Measurements from ENCODE around the gene TPD52L2.

The TPD52L2 gene

DNA sequence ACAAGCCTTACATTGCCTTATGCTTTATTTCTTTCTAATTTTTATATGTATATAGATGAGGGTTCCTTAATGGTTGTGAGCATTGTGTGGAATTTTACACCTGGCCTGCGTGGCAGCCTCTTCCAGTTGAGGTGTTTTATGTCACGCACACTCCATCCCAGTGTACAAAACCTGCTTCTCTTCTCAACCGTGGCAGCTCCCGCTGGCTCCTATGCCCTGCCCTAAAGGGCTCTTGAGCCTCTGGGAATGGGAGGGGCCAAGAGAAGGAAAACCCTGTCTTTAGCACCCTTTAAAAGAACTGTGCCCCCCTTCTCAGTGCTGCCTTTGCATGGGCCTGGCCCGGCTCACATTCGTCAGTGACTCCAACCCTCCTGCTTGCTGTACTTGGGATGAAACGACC lies 25.5 kb downstream of the TPD52L2 start:
- H3K27me3 ChIP-seq (replicated peaks in 2 of 5; ENCODE audit: control insufficient read depth in 4 of 5, insufficient read depth in 5 of 5, low read length in 4 of 5): no peaks in the 10 kb centered on the region
- no peaks in the 10 kb centered on the region for H3K9me3 ChIP-seq (ENCODE audit: control extremely low read depth in 1 of 5, control insufficient read depth in 4 of 5, insufficient read depth in 2 of 5, low read depth in 1 of 5, low read length in 4 of 5)
- WGBS (ENCODE audit: insufficient coverage): 97% methylated on average over 7 of the region's 7 CpGs
- CTCF ChIA-PET: interaction anchor here (1.1 to 1.2 kb wide), 2 partner anchors 15 to 26 kb away, joined by 3 to 4 read pairs; partner anchors contain the start of gene TPD52L2
- no peak overlapping the region for H3K27ac ChIP-seq (ENCODE audit: insufficient read depth in 1 of 2, low read depth in 1 of 2, low read length in 2 of 2, poor library complexity in 1 of 2, severe bottlenecking in 2 of 2)
- peaks cover 0 to 10% (median 7%) of the 10 kb centered on the region in 4 experiments for H3K4me1 ChIP-seq (ENCODE audit: control extremely low read depth in 1 of 4, control insufficient read depth in 4 of 4, insufficient read depth in 4 of 4, low read length in 3 of 4)
- peaks cover 9 to 56% (median 47%) of the 10 kb centered on the region in 4 experiments for H3K36me3 ChIP-seq (ENCODE audit: control insufficient read depth in 4 of 4, insufficient read depth in 4 of 4, low read length in 3 of 4)
- no peak overlapping the region for H3K4me3 ChIP-seq (ENCODE audit: control insufficient read depth in 1 of 7, extremely low read depth in 1 of 7, insufficient read depth in 4 of 7, low read depth in 2 of 7, low read length in 6 of 7)
- DNase-seq: no peak
- POLR2A ChIA-PET: no interaction called here

DNA sequence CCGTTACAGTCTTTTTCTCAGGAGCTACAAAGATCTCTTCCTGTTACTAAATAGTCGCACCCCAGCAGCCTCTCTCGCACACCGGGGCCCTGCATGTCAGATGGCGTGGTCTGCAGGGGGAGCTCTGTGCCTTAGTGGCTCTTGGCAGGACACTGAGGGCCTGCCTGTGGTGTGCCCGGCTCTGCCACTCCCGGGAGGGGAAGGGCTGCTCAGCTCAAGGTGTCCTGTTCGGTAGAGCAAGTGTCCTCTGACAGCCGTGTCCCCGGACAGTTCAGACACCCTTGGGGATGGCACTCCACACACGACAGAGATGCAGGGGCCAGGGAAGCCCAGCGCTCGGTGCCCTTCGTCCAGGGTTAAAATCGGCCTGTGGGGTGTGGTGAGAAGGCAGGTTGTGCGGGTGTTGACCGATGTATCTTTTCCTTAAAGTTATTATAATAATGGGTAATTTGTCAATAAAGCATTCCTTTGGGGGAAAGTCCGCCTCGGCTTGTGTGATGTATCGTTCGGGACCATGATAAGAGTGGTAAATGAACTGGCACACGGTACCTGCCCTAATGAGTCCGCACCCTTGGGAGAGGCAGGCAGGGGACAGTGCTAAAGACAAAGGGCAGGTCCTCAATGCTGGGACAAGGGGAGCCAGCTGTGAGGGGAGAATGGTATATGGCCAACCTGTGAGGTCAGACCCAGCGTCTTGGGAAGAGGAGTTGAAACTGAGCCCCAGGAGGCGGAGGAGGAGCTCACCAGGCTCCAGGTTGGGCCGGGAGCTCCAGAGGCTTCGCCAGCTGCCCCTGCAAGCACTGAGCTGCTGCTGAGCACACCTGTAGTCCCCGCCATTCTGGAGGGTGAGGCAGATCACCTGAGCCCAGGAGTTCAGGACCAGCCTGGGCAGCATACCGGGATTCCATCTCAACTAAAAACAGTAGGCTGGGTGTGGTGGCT lies 26.3 kb downstream of the TPD52L2 start:
- H3K27me3 ChIP-seq (replicated peaks in 2 of 5; ENCODE audit: control insufficient read depth in 4 of 5, insufficient read depth in 5 of 5, low read length in 4 of 5): no peaks in the 10 kb centered on the region
- peaks cover 4 to 15% (median 11%) of the 10 kb centered on the region in 4 experiments for H3K4me1 ChIP-seq (ENCODE audit: control extremely low read depth in 1 of 4, control insufficient read depth in 4 of 4, insufficient read depth in 4 of 4, low read length in 3 of 4)
- WGBS (ENCODE audit: insufficient coverage): 96% methylated on average over 29 of the region's 29 CpGs
- DNase-seq: no peak
- no peak overlapping the region for H3K27ac ChIP-seq (ENCODE audit: insufficient read depth in 1 of 2, low read depth in 1 of 2, low read length in 2 of 2, poor library complexity in 1 of 2, severe bottlenecking in 2 of 2)
- no peak overlapping the region for H3K4me3 ChIP-seq (ENCODE audit: control insufficient read depth in 1 of 7, extremely low read depth in 1 of 7, insufficient read depth in 4 of 7, low read depth in 2 of 7, low read length in 6 of 7)
- CTCF ChIA-PET: interaction anchor here (1.2 to 1.8 kb wide), 3 partner anchors 16 to 82 kb away, joined by 3 to 4 read pairs (median 3); no protein-coding TSS in a partner anchor
- peaks cover 9 to 51% (median 42%) of the 10 kb centered on the region in 4 experiments for H3K36me3 ChIP-seq (ENCODE audit: control insufficient read depth in 4 of 4, insufficient read depth in 4 of 4, low read length in 3 of 4)
- no peaks in the 10 kb centered on the region for H3K9me3 ChIP-seq (ENCODE audit: control extremely low read depth in 1 of 5, control insufficient read depth in 4 of 5, insufficient read depth in 2 of 5, low read depth in 1 of 5, low read length in 4 of 5)
- POLR2A ChIA-PET: no interaction called here

DNA sequence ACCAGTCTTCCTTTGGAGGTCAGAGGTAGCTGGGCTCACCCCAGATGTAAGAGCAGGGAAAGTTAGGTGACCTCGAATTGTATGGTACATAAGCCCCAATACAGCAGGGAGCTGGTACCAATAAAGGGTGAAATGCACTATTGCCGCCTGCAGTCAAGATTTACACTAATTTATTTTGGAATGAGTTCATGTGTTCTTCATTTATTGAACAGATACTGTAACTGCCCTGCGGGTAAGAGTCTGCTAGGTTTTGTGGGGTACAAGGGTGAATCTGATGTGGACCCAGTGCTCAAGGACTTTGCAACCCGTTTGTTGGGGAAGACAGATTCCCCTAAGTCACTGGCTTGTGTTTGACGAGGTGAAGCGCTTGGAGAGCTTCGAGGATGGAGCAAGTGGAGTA lies 27.3 kb downstream of the TPD52L2 start:
- ChIA-PET CTCF (interaction anchor here (1.2 to 1.8 kb wide), 2 partner anchors 63 to 81 kb away, joined by 3 to 4 read pairs; no protein-coding TSS in a partner anchor), POLR2A (no interaction called here)
- 97% methylated on average over 7 of the region's 7 CpGs for WGBS (ENCODE audit: insufficient coverage)
- DNase-seq: no peak
- Histone ChIP-seq H3K36me3 (ENCODE audit: control insufficient read depth in 4 of 4, insufficient read depth in 4 of 4, low read length in 3 of 4) (peaks cover 7 to 44% (median 39%) of the 10 kb centered on the region in 4 experiments), H3K9me3 (ENCODE audit: control extremely low read depth in 1 of 5, control insufficient read depth in 4 of 5, insufficient read depth in 2 of 5, low read depth in 1 of 5, low read length in 4 of 5) (no peaks in the 10 kb centered on the region), H3K4me1 (ENCODE audit: control extremely low read depth in 1 of 4, control insufficient read depth in 4 of 4, insufficient read depth in 4 of 4, low read length in 3 of 4) (peaks cover 10 to 24% (median 20%) of the 10 kb centered on the region in 4 experiments), H3K4me3 (ENCODE audit: control insufficient read depth in 1 of 7, extremely low read depth in 1 of 7, insufficient read depth in 4 of 7, low read depth in 2 of 7, low read length in 6 of 7) (no peak overlapping the region), H3K27ac (ENCODE audit: insufficient read depth in 1 of 2, low read depth in 1 of 2, low read length in 2 of 2, poor library complexity in 1 of 2, severe bottlenecking in 2 of 2) (no peak overlapping the region), H3K27me3 (replicated peaks in 2 of 5; ENCODE audit: control insufficient read depth in 4 of 5, insufficient read depth in 5 of 5, low read length in 4 of 5) (no peaks in the 10 kb centered on the region)

DNA sequence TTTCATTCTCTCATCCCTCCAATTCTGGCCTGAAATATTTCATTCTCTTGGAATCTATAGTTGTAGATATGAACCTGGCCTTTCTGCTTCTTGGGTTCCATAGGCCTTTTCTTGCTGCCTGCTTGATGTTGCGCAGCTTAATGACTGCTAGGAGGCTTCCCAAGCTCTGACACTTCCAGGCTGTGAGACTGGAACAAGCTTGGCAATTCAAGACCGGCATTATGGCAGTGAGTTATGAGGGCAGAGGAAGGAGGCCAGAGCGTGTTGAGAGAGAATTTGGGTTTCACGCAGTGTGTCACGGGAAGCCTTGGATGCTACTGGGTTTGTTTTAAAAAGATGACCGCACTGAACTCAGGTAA lies 28.9 kb downstream of the TPD52L2 start:
- no peaks in the 10 kb centered on the region for H3K9me3 ChIP-seq (ENCODE audit: control extremely low read depth in 1 of 5, control insufficient read depth in 4 of 5, insufficient read depth in 2 of 5, low read depth in 1 of 5, low read length in 4 of 5)
- H3K4me1 ChIP-seq (ENCODE audit: control extremely low read depth in 1 of 4, control insufficient read depth in 4 of 4, insufficient read depth in 4 of 4, low read length in 3 of 4): peaks cover 13 to 38% (median 23%) of the 10 kb centered on the region in 4 experiments
- H3K36me3 ChIP-seq (ENCODE audit: control insufficient read depth in 4 of 4, insufficient read depth in 4 of 4, low read length in 3 of 4): peaks cover 3 to 41% (median 29%) of the 10 kb centered on the region in 4 experiments
- DNase-seq: no peak
- CTCF ChIA-PET: interaction anchor here (0.9 to 1.7 kb wide), 2 partner anchors 12 to 29 kb away, joined by 3 to 5 read pairs; partner anchors contain the start of gene TPD52L2
- H3K27me3 ChIP-seq (replicated peaks in 2 of 5; ENCODE audit: control insufficient read depth in 4 of 5, insufficient read depth in 5 of 5, low read length in 4 of 5): no peaks in the 10 kb centered on the region
- no peak overlapping the region for H3K27ac ChIP-seq (ENCODE audit: insufficient read depth in 1 of 2, low read depth in 1 of 2, low read length in 2 of 2, poor library complexity in 1 of 2, severe bottlenecking in 2 of 2)
- WGBS (ENCODE audit: insufficient coverage): 47% methylated on average over 6 of the region's 6 CpGs
- POLR2A ChIA-PET: no interaction called here
- peak overlapping the region in 6 of 7 experiments; percentile 64 to 85 (median 72) for H3K4me3 ChIP-seq (ENCODE audit: control insufficient read depth in 1 of 7, extremely low read depth in 1 of 7, insufficient read depth in 4 of 7, low read depth in 2 of 7, low read length in 6 of 7)

DNA sequence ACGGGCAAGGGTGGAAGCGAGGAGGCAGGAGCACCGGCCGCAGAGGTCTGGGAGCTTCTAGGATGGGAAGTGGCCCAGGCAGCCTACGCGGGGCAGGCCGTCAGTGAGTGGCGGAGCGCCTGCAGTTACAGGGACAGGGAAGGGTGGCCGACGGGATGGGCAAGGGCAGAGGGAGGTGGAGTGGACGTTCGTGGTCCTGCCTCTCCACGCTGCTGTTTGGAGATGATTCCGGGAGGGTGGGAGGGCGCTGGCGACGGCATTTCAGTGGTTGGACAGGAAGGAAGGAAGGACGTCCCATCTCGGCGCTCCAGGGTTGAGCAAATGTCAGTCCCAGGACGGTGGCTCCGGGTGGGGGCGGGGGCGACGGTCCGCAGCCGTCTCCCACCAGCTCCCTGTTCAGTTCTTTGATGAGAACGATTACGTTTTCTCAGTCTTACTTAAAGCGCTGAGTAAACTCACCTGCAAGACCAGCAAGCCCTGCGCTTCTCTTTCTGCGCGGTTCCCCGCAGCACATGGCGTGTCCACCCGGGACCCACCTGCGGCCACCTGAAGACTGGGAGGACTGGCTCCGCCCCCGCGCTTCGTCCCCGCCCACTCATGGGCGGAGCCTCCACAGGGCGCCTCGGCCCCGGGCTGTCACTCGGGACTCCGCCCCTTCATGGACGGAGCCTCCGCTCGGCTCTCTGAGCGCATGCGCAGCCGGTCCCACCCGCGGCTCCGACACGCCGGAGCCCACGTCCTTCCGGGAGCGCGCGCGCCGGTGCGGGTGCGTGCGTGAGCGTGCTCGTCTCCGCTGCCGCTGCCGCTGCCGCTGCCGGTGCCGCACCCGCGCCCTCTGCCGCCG lies 29.5 kb downstream of the TPD52L2 start, which contains the start of gene DNAJC5:
Gene DNAJC5, plus strand, starts transcription at position 769 of the 844 bp plus-strand sequence. CDS start 33,220 bp downstream, outside the sequence.
- Histone ChIP-seq H3K9me3 (ENCODE audit: control extremely low read depth in 1 of 5, control insufficient read depth in 4 of 5, insufficient read depth in 2 of 5, low read depth in 1 of 5, low read length in 4 of 5) (no peaks in the 10 kb centered on the region), H3K4me1 (ENCODE audit: control extremely low read depth in 1 of 4, control insufficient read depth in 4 of 4, insufficient read depth in 4 of 4, low read length in 3 of 4) (peaks cover 13 to 40% (median 24%) of the 10 kb centered on the region in 4 experiments), H3K36me3 (ENCODE audit: control insufficient read depth in 4 of 4, insufficient read depth in 4 of 4, low read length in 3 of 4) (peaks cover 3 to 35% (median 23%) of the 10 kb centered on the region in 4 experiments), H3K4me3 (ENCODE audit: control insufficient read depth in 1 of 7, extremely low read depth in 1 of 7, insufficient read depth in 4 of 7, low read depth in 2 of 7, low read length in 6 of 7) (peak within 1 kb of the TSS; percentile 47 to 89 (median 78)), H3K27me3 (replicated peaks in 2 of 5; ENCODE audit: control insufficient read depth in 4 of 5, insufficient read depth in 5 of 5, low read length in 4 of 5) (no peaks in the 10 kb centered on the region), H3K27ac (ENCODE audit: insufficient read depth in 1 of 2, low read depth in 1 of 2, low read length in 2 of 2, poor library complexity in 1 of 2, severe bottlenecking in 2 of 2) (peak within 1 kb of the TSS; percentile 9 to 80)
- ChIA-PET CTCF (interaction anchor here (0.9 to 2.9 kb wide), 3 partner anchors 12 to 30 kb away, joined by 3 to 7 read pairs (median 5); partner anchors contain the start of gene TPD52L2), POLR2A (interaction anchor here (0.8 kb wide), 1 partner anchor 18 kb away, joined by 6 read pairs; no protein-coding TSS in a partner anchor)
- 2% methylated on average over 80 of the region's 82 CpGs for WGBS (ENCODE audit: insufficient coverage)
- peak; percentile 90 to 94 (median 92) for DNase-seq

DNA sequence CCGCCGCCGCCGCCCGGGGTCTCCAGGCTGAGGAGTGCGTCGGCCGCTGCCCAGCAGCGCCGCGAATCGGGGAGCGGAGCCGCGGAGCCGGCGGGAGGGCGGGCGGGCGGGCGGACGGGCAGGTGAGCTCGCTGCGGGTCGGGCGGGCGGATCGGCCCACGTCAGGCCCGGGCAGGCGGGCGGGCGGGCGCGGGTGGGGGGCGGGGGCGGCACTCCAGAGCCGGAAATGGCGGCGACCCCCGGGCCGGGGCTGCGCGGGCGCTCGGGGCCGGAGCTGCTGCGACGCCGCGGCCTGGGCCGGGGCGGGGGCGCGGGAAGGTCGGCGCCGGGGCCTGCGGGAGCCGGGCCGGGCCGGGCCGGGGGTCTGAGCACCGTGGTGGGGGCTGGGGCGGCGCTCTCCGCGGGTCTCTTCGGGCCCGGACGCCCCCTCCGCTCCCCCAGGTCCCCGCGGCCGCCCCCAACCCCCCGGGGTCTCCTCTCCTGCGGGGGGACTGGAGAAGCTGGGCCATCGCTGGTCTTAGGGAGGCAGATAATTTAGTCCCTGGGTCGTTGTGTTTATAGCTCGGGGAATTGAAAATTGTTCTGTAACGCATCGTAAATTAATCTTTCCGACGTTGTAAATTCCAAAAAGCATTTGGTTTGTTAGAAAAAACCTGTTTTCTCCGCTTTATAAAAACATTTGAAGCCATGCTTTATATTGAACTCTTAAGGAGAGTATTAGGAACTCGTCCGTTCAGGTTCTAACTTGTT lies 30.3 kb downstream of the TPD52L2 start:
- Histone ChIP-seq H3K9me3 (ENCODE audit: control extremely low read depth in 1 of 5, control insufficient read depth in 4 of 5, insufficient read depth in 2 of 5, low read depth in 1 of 5, low read length in 4 of 5) (no peaks in the 10 kb centered on the region), H3K4me3 (ENCODE audit: control insufficient read depth in 1 of 7, extremely low read depth in 1 of 7, insufficient read depth in 4 of 7, low read depth in 2 of 7, low read length in 6 of 7) (peak overlapping the region; percentile 47 to 89 (median 75)), H3K27me3 (replicated peaks in 2 of 5; ENCODE audit: control insufficient read depth in 4 of 5, insufficient read depth in 5 of 5, low read length in 4 of 5) (no peaks in the 10 kb centered on the region), H3K4me1 (ENCODE audit: control extremely low read depth in 1 of 4, control insufficient read depth in 4 of 4, insufficient read depth in 4 of 4, low read length in 3 of 4) (peaks cover 13 to 46% (median 26%) of the 10 kb centered on the region in 4 experiments), H3K36me3 (ENCODE audit: control insufficient read depth in 4 of 4, insufficient read depth in 4 of 4, low read length in 3 of 4) (peaks cover 0 to 27% (median 16%) of the 10 kb centered on the region in 4 experiments), H3K27ac (ENCODE audit: insufficient read depth in 1 of 2, low read depth in 1 of 2, low read length in 2 of 2, poor library complexity in 1 of 2, severe bottlenecking in 2 of 2) (peak overlapping the region; percentile 9 to 80)
- DNase-seq: no peak
- POLR2A ChIA-PET: interaction anchor here (0.6 to 0.8 kb wide), 2 partner anchors 17 to 432 kb away, joined by 3 to 6 read pairs; no protein-coding TSS in a partner anchor
- CTCF ChIA-PET: interaction anchor here (0.6 to 2.9 kb wide), 4 partner anchors 23 to 211 kb away, joined by 3 to 7 read pairs (median 4); partner anchors contain the start of gene TPD52L2
- under 1% methylated on average over 22 of the region's 87 CpGs for WGBS (ENCODE audit: insufficient coverage)

Data from common myeloid progenitor, CD34-positive (primary cell).